GM12878 (cell line): Measurements from ENCODE around the gene CRB3. TPM values are rescaled to one million over a fixed set of nuclear protein-coding genes. Genes with fewer than 3 reads are reported as not detected.

Experiments used
- IKZF2 ChIP-seq, 2 experiments: fragments of 450-650 bp; IDR thresholded peaks; 2 replicates each; pipeline ENCODE4 v1.6.1; 2017; ENCODE audit warnings: mild to moderate bottlenecking in 2 of 2, moderate library complexity in 2 of 2
- IRF4 ChIP-seq: IDR thresholded peaks from 2 replicates; pipeline ENCODE4 v1.6.1; 2011; ENCODE audit warnings: low read depth, low read length
- POLR2AphosphoS2 ChIP-seq: IDR thresholded peaks from 2 replicates; pipeline ENCODE4 v1.6.1; 2011; ENCODE audit warnings: low read depth, mild to moderate bottlenecking, low read length, improper control_type of control experiment, moderate library complexity
- RELA ChIP-seq: fragments of 450-650 bp; IDR thresholded peaks from 2 replicates; pipeline ENCODE4 v1.8.0; 2014; ENCODE audit warnings: borderline replicate concordance; ENCODE audit not compliant: partially characterized antibody
- RFX5 ChIP-seq: IDR thresholded peaks from 2 replicates; pipeline ENCODE4 v1.6.1; 2011; ENCODE audit warnings: low read depth, low read length, improper control_type of control experiment
- ZNF24 ChIP-seq: fragments of 450-650 bp; IDR thresholded peaks from 2 replicates; pipeline ENCODE4 v1.6.1; 2017; ENCODE audit warnings: antibody characterized with exemption, mild to moderate bottlenecking
- polyA plus RNA-seq, 11 experiments: library from polyadenylated mRNA; depleted of rRNA in 4 of 11; unstranded in 6 of 11; stranded (reverse) in 5 of 11; fragments of >200 nt; fragmentation: Nextera tagmentation in 4 of 11; fragmentation: Illumina TruSeq in 1 of 11; extraction: Ambion mirVana in 4 of 11; extraction: Trizol in 1 of 11; gene quantifications; 1 replicate in 1 of 11; 2 replicates in 10 of 11; pipeline versions ENCODE4 v1.2.1 to v1.2.3, GENCODE V29; 2011 to 2016; ENCODE audit warnings: inconsistent platforms in 2 of 11, missing spikeins in 2 of 11, low read depth in 1 of 11
- total RNA-seq, 4 experiments: library from RNA; depleted of rRNA in 3 of 4; stranded (reverse); fragments of >200 nt in 3 of 4; fragmentation: Illumina TruSeq in 1 of 4; extraction: Trizol in 1 of 4; gene quantifications; 2 replicates each; pipeline versions ENCODE4 v1.2.1 to v1.2.3, GENCODE V29; 2013 to 2021
- TF ChIP-seq, protein P1 (sequence below): fragments of 450-650 bp; IDR thresholded peaks from 2 replicates; pipeline ENCODE4 v1.6.1; 2017; ENCODE audit warnings: mild to moderate bottlenecking
- TF ChIP-seq, protein P2 (sequence below): fragments of 450-650 bp; IDR thresholded peaks from 2 replicates; pipeline ENCODE4 v1.6.1; 2018; ENCODE audit warnings: borderline replicate concordance, mild to moderate bottlenecking; ENCODE audit not compliant: partially characterized antibody
- TF ChIP-seq, protein P3 (sequence below): fragments of 450-650 bp; IDR thresholded peaks from 2 replicates; pipeline ENCODE4 v1.6.1; 2016; ENCODE audit warnings: mild to moderate bottlenecking

CRB3 gene
- total and polyA plus RNA-seq, 10 of the 15 experiments (the other 5 are each of a cell fraction or from before 2014, with no cell fraction given) = 0.11 to 1.9 (median 0.98) TPM; not detected in 1

DNA sequence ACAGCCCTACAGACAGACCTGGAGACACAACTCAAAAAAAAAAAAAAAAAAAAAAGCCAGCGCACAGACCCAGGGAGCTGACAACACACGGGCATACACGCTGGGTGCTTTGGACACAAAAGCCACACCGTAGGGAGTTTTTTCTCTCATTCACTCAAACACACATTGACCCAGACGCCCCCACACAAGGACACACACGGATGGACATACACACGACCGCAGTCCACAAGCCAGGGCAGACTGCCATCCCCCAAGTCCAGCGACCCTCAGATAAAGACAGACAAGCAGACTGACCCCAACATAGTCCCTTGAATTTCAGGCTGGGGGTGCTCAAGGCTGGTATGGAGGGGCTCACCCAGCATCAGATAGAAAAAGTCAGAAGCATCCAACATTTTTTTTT lies 50.0 kb downstream of the CRB3 start (continued):
- TF ChIP-seq, protein P1, sequence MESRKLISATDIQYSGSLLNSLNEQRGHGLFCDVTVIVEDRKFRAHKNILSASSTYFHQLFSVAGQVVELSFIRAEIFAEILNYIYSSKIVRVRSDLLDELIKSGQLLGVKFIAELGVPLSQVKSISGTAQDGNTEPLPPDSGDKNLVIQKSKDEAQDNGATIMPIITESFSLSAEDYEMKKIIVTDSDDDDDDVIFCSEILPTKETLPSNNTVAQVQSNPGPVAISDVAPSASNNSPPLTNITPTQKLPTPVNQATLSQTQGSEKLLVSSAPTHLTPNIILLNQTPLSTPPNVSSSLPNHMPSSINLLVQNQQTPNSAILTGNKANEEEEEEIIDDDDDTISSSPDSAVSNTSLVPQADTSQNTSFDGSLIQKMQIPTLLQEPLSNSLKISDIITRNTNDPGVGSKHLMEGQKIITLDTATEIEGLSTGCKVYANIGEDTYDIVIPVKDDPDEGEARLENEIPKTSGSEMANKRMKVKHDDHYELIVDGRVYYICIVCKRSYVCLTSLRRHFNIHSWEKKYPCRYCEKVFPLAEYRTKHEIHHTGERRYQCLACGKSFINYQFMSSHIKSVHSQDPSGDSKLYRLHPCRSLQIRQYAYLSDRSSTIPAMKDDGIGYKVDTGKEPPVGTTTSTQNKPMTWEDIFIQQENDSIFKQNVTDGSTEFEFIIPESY = no peak
- TF ChIP-seq, protein P2, sequence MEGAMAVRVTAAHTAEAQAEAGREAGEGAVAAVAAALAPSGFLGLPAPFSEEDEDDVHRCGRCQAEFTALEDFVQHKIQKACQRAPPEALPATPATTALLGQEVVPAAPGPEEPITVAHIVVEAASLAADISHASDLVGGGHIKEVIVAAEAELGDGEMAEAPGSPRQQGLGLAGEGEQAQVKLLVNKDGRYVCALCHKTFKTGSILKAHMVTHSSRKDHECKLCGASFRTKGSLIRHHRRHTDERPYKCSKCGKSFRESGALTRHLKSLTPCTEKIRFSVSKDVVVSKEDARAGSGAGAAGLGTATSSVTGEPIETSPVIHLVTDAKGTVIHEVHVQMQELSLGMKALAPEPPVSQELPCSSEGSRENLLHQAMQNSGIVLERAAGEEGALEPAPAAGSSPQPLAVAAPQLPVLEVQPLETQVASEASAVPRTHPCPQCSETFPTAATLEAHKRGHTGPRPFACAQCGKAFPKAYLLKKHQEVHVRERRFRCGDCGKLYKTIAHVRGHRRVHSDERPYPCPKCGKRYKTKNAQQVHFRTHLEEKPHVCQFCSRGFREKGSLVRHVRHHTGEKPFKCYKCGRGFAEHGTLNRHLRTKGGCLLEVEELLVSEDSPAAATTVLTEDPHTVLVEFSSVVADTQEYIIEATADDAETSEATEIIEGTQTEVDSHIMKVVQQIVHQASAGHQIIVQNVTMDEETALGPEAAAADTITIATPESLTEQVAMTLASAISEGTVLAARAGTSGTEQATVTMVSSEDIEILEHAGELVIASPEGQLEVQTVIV = no peak
- TF ChIP-seq RELA = no peak
- no peak for TF ChIP-seq IKZF2 (IDR thresholded peaks at IDR 0.05)
- TF ChIP-seq, protein P3, sequence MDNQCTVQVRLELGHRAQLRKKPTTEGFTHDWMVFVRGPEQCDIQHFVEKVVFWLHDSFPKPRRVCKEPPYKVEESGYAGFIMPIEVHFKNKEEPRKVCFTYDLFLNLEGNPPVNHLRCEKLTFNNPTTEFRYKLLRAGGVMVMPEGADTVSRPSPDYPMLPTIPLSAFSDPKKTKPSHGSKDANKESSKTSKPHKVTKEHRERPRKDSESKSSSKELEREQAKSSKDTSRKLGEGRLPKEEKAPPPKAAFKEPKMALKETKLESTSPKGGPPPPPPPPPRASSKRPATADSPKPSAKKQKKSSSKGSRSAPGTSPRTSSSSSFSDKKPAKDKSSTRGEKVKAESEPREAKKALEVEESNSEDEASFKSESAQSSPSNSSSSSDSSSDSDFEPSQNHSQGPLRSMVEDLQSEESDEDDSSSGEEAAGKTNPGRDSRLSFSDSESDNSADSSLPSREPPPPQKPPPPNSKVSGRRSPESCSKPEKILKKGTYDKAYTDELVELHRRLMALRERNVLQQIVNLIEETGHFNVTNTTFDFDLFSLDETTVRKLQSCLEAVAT = no peak
- TF ChIP-seq RFX5 = no peak
- no peak for TF ChIP-seq POLR2AphosphoS2
- no peak for TF ChIP-seq ZNF24
- no peak for TF ChIP-seq IRF4
- TF ChIP-seq, all 136 proteins: peak for 0
